IMR-90 (cell line): ENCODE measurements around the gene RGS5. TPM values are rescaled to one million over a fixed set of nuclear protein-coding genes. Genes with fewer than 3 reads are reported as not detected.

Experiments used
- ATAC-seq: fragments of 200-7000 bp; cut with Tn5 transposase; 2 replicates; pipeline ENCODE4 v1.9.1; 2020; ENCODE audit warnings: low read depth, mild to moderate bottlenecking, moderate library complexity
- Bru-seq: library from RNA; stranded (reverse); fragments of 400-500 nt; gene quantifications from one replicate; lab custom pipeline; 2021; lab: Mats Ljungman, UMichigan
- BruChase-seq, 2 experiments: library from RNA; stranded (reverse); fragments of 400-500 nt; gene quantifications; one replicate each; lab custom pipeline; 2021; lab: Mats Ljungman, UMichigan
- BruUV-seq: library from RNA; stranded (reverse); fragments of 400-500 nt; replicated peaks from 2 replicates; lab custom pipeline; 2021; lab: Mats Ljungman, UMichigan
- CTCF ChIA-PET: fragments of 300-600 bp; formaldehyde crosslinking; extraction: SDS; loops from one replicate; lab custom pipeline; 2021; ENCODE audit warnings: antibody characterized with exemption; lab: Yijun Ruan, JAX
- POLR2A ChIA-PET: fragments of 300-600 bp; sonication (Branson Sonifier 250); formaldehyde crosslinking; loops from one replicate; lab custom pipeline; 2022; ENCODE audit warnings: antibody characterized with exemption; ENCODE audit not compliant: unreplicated experiment; lab: Charles Lee
- DNase-seq: peaks from one replicate; pipeline ENCODE4 v3.0.0; 2013
- H2AFZ ChIP-seq: replicated peaks from 2 replicates; pipeline ENCODE3; 2013; ENCODE audit warnings: low read length, mild to moderate bottlenecking; ENCODE audit not compliant: poor library complexity
- H2AK5ac ChIP-seq: 2 replicates; pipeline ENCODE4 v1.6.1; 2013; ENCODE audit warnings: low read depth, low read length, inconsistent platforms
- H2AK9ac ChIP-seq: replicated peaks from 2 replicates; pipeline ENCODE3; 2013; ENCODE audit warnings: mild to moderate bottlenecking, low read depth, low read length, moderate library complexity; ENCODE audit not compliant: poor library complexity
- H2BK120ac ChIP-seq: 2 replicates; pipeline ENCODE4 v1.6.1; 2013; ENCODE audit warnings: low read depth, low read length, inconsistent platforms
- H2BK15ac ChIP-seq: 3 replicates; pipeline ENCODE4 v1.6.1; 2013; ENCODE audit warnings: low read depth, low read length, inconsistent platforms
- H2BK20ac ChIP-seq: 2 replicates; pipeline ENCODE4 v1.6.1; 2013; ENCODE audit warnings: low read depth, mild to moderate bottlenecking, inconsistent platforms, low read length, moderate library complexity
- H2BK5ac ChIP-seq: 2 replicates; pipeline ENCODE4 v1.6.1; 2013; ENCODE audit warnings: mild to moderate bottlenecking, low read depth, low read length, inconsistent platforms; ENCODE audit not compliant: poor library complexity, severe bottlenecking
- H3K14ac ChIP-seq: replicated peaks from 2 replicates; pipeline ENCODE4 v1.6.1; 2013; ENCODE audit warnings: low read depth, low read length, inconsistent platforms
- H3K18ac ChIP-seq: 2 replicates; pipeline ENCODE4 v1.6.1; 2013; ENCODE audit warnings: low read depth, low read length, control low read depth
- H3K23ac ChIP-seq: 2 replicates; pipeline ENCODE4 v1.6.1; 2013; ENCODE audit warnings: low read depth, low read length, inconsistent platforms
- H3K27ac ChIP-seq: 2 replicates; pipeline ENCODE4 v1.5.1; 2013; ENCODE audit warnings: mild to moderate bottlenecking, control low read depth, low read length; ENCODE audit not compliant: insufficient read depth
- H3K27me3 ChIP-seq: 2 replicates; pipeline ENCODE4 v1.6.1; 2013; ENCODE audit warnings: low read length; ENCODE audit not compliant: control insufficient read depth, insufficient read depth
- H3K36me3 ChIP-seq: 2 replicates; pipeline ENCODE4 v1.6.1; 2013; ENCODE audit warnings: low read length, mixed read lengths; ENCODE audit not compliant: control insufficient read depth, insufficient read depth
- H3K4ac ChIP-seq: 2 replicates; pipeline ENCODE4 v1.6.1; 2013; ENCODE audit warnings: low read depth, low read length, inconsistent platforms
- H3K4me1 ChIP-seq: 2 replicates; pipeline ENCODE4 v1.6.1; 2013; ENCODE audit warnings: low read length, mixed read lengths; ENCODE audit not compliant: control insufficient read depth, insufficient read depth
- H3K4me2 ChIP-seq: 2 replicates; pipeline ENCODE4 v1.6.1; 2013; ENCODE audit warnings: low read depth, mild to moderate bottlenecking, control low read depth, low read length, moderate library complexity
- H3K4me3 ChIP-seq: 2 replicates; pipeline ENCODE4 v1.5.1; 2013; ENCODE audit warnings: low read depth, mild to moderate bottlenecking, control low read depth, low read length, moderate library complexity; ENCODE audit not compliant: insufficient read depth
- H3K56ac ChIP-seq: 2 replicates; pipeline ENCODE4 v1.6.1; 2013; ENCODE audit warnings: low read length, inconsistent platforms; ENCODE audit not compliant: insufficient read depth; ENCODE audit errors: extremely low read depth
- H3K79me1 ChIP-seq, 2 experiments: 2 replicates each; pipeline ENCODE4 v1.6.1; 2013; ENCODE audit warnings: low read length in 2 of 2, inconsistent platforms in 1 of 2, low read depth in 1 of 2
- H3K9ac ChIP-seq: 2 replicates; pipeline ENCODE4 v1.6.1; 2013; ENCODE audit warnings: low read depth, low read length, control low read depth
- H3K9me1 ChIP-seq: 2 replicates; pipeline ENCODE4 v1.6.1; 2013; ENCODE audit warnings: low read length, inconsistent platforms; ENCODE audit not compliant: insufficient read depth
- H3K9me3 ChIP-seq: 2 replicates; pipeline ENCODE4 v1.6.1; 2013; ENCODE audit warnings: low read length; ENCODE audit not compliant: control insufficient read depth, insufficient read depth
- H4K20me1 ChIP-seq: 2 replicates; pipeline ENCODE4 v1.6.1; 2013; ENCODE audit warnings: low read length, inconsistent platforms; ENCODE audit not compliant: insufficient read depth
- H4K5ac ChIP-seq: 2 replicates; pipeline ENCODE4 v1.6.1; 2013; ENCODE audit warnings: mild to moderate bottlenecking, low read depth, low read length, control low read depth
- H4K8ac ChIP-seq, 2 experiments: 2 replicates each; pipeline ENCODE4 v1.6.1; 2013; ENCODE audit warnings: low read depth in 2 of 2, low read length in 2 of 2, control low read depth in 1 of 2, inconsistent platforms in 1 of 2
- H4K91ac ChIP-seq: 2 replicates; pipeline ENCODE4 v1.6.1; 2013; ENCODE audit warnings: low read depth, low read length, inconsistent platforms; ENCODE audit not compliant: insufficient read depth
- SMC3 ChIP-seq: fragments of 150-350 bp; IDR thresholded peaks from 2 replicates; pipeline ENCODE4 v1.6.1; 2016; ENCODE audit warnings: low read depth, mild to moderate bottlenecking, antibody characterized with exemption, low read length, moderate library complexity
- WGBS, 2 experiments: methylation state at CpG; one replicate each; pipeline versions ENCODE4 v1.1.5 to v1.1.7; 2013; ENCODE audit warnings: missing lambda C conversion rate in 2 of 2; ENCODE audit not compliant: insufficient read length in 1 of 2; ENCODE audit errors: extremely low coverage in 2 of 2; 5-methylcytosine and 5-hydroxymethylcytosine counted together
- dilution Hi-C: fragments of 300-500 bp; cut with HindIII; formaldehyde crosslinking; loops from one replicate; pipeline ENCODE4 v1.14.3; 2018; ENCODE audit warnings: low sequenced_read_pairs; ENCODE audit not compliant: unreplicated experiment
- in situ Hi-C: fragments of 300-500 bp; cut with MboI; formaldehyde crosslinking; loops from 3 replicates; pipeline ENCODE4 v1.14.3; 2019; ENCODE audit warnings: low sequenced_read_pairs, inconsistent platforms, mixed read lengths
- intact Hi-C: fragments of 100-400 bp; cut with micrococcal nuclease; formaldehyde crosslinking; loops from 2 replicates; pipeline ENCODE4 v1.10.0; 2022
- long read RNA-seq: library from polyadenylated mRNA; unstranded; transcript quantifications from one replicate; pipeline ENCODE4 v2.0.0, GENCODE V29; 2021; ENCODE audit not compliant: unreplicated experiment
- polyA plus RNA-seq, 3 experiments: library from polyadenylated mRNA; depleted of rRNA; stranded (reverse); fragments of >200 nt; gene quantifications; 2 replicates each; pipeline ENCODE4 v1.2.3, GENCODE V29; 2012; ENCODE audit warnings: low replicate concordance in 1 of 3
- total RNA-seq: library from RNA; depleted of rRNA; stranded (reverse); fragments of >200 nt; gene quantifications from 2 replicates; pipeline ENCODE4 v1.2.3, GENCODE V29; 2012; rRNA removed

RGS5 gene, protein sequence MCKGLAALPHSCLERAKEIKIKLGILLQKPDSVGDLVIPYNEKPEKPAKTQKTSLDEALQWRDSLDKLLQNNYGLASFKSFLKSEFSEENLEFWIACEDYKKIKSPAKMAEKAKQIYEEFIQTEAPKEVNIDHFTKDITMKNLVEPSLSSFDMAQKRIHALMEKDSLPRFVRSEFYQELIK
- total RNA-seq, result 14.2 and 40.0 TPM in 2 replicates
- 21.4 and 23.7 TPM in 2 replicates for polyA plus RNA-seq (2012; rRNA removed)
- 8.3 and 11.3 TPM in 2 replicates for polyA plus RNA-seq (2012; cell fraction: cytosol; rRNA removed)
- 1.8 and 9.9 TPM in 2 replicates for polyA plus RNA-seq (2012; cell fraction: nucleus; rRNA removed; ENCODE audit: low replicate concordance)
- Bru-seq, nascent RNA, result percentile 37 among the genes with signal in this experiment
- BruChase-seq, experiment 1, labeled RNA remaining after a 6-hour chase, result percentile 35 among the genes with signal in this experiment
- percentile 34 among the genes with signal in this experiment for BruChase-seq, experiment 2, labeled RNA remaining after a 2-hour chase
- long read RNA-seq, full-length matches to known transcripts, result 3 of 4 reads
- long read RNA-seq, partial matches to known transcripts, result 0 of 4 reads
- long read RNA-seq, other reads (novel, unspliced or antisense), result 1 of 4 reads

- BruUV-seq, result no TSS peak
- H4K20me1 ChIP-seq, result no peaks in the 10 kb centered on the region
- peaks cover 9% of the 10 kb centered on the region for H3K4me1 ChIP-seq
- H2BK5ac ChIP-seq, result peak within 1 kb of the TSS; percentile 91
- H3K23ac ChIP-seq, result peak within 1 kb of the TSS; percentile 94
- peak within 1 kb of the TSS; percentile 93 for H2BK120ac ChIP-seq
- dilution Hi-C loops, result no loop called here
- H3K4me3 ChIP-seq, result no peak within 1 kb of the TSS
- no peaks in the 10 kb centered on the region for H3K36me3 ChIP-seq
- no peak for TF ChIP-seq SMC3
- peak within 1 kb of the TSS; percentile 91 for H3K4ac ChIP-seq
- H2AK9ac ChIP-seq, result no peak within 1 kb of the TSS
- peak; percentile 89 for ATAC-seq
- 20% methylated on average over 1 of the region's 4 CpGs; no CpG with 5 or more reads in 1 of the 2 experiments for WGBS, 2 experiments
- ChIA-PET POLR2A (no interaction called here), CTCF (interaction anchor here (1.7 kb wide), 1 partner anchor 28 kb away, joined by 7 read pairs; no protein-coding TSS in a partner anchor)
- H3K27me3 ChIP-seq, result no peaks in the 10 kb centered on the region
- no peaks in the 10 kb centered on the region for H3K9me3 ChIP-seq
- H2AFZ ChIP-seq, result peak within 1 kb of the TSS; percentile 95
- H3K4me2 ChIP-seq, result peak within 1 kb of the TSS; percentile 78
- peak within 1 kb of the TSS; percentile 78 for H4K5ac ChIP-seq
- no peaks in the 10 kb centered on the region for H3K79me1 ChIP-seq
- peak within 1 kb of the TSS; percentile 91 for H2AK5ac ChIP-seq
- peak within 1 kb of the TSS; percentile 76; the same call in 1 of the 2 replicates for H3K56ac ChIP-seq
- peak within 1 kb of the TSS; percentile 60 to 97 for H4K8ac ChIP-seq
- peak within 1 kb of the TSS; percentile 82 for H3K27ac ChIP-seq
- intact Hi-C loops, result no loop called here
- H2BK20ac ChIP-seq, result peak within 1 kb of the TSS; percentile 85
- H3K9ac ChIP-seq, result peak within 1 kb of the TSS; percentile 40
- DNase-seq, result peak; percentile 40
- H2BK15ac ChIP-seq, result peak within 1 kb of the TSS; percentile 92
- in situ Hi-C loops, result no loop called here
- peak within 1 kb of the TSS; percentile 58 for H3K14ac ChIP-seq
- peak within 1 kb of the TSS; percentile 97 for H3K18ac ChIP-seq
- H3K9me1 ChIP-seq, result peaks cover 8% of the 10 kb centered on the region
- H4K91ac ChIP-seq, result peak within 1 kb of the TSS; percentile 83
Measured at GRCh38 chr1:163202833-163203451, at the start of gene RGS5. TSS of gene RGS5 (minus strand) at chr1:163202916. CDS start at chr1:163202835, 81 bp downstream.
